Epithelial cell of esophagus (primary cell): Measurements from ENCODE around the gene RARG.

Experiments
- DNase-seq: peaks from one replicate; pipeline ENCODE4 v3.0.0; 2010; ENCODE audit warnings: low read depth
- H3K4me3 ChIP-seq: 2 replicates; pipeline ENCODE4 v1.5.1; 2011; ENCODE audit warnings: mild to moderate bottlenecking, low read length, control low read depth
- TF ChIP-seq, protein P1 (sequence below): IDR thresholded peaks from 2 replicates; pipeline ENCODE4 v1.5.1; 2011; ENCODE audit warnings: low read depth, mild to moderate bottlenecking, low read length, control low read depth, inconsistent platforms; ENCODE audit not compliant: insufficient read depth; ENCODE audit errors: missing control alignments

The RARG gene

DNA sequence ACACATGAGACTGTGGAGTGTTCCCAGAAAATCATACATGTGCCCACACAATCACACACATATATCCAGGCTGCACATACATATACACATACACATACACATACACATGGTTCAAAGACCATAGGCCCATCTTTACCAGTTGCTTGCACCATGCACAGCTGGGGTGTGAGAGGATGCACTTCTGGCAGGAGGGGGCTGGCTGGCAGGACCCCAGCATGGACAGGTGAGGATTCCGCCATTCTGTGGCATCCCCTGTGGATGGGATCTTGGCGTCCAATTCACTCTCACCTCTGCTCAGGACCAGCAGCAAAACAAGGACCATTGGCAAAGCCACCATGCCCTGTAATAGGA, 31.9 kb downstream of the RARG start:
- H3K4me3 ChIP-seq = no peak overlapping the region
- TF ChIP-seq, protein P1, sequence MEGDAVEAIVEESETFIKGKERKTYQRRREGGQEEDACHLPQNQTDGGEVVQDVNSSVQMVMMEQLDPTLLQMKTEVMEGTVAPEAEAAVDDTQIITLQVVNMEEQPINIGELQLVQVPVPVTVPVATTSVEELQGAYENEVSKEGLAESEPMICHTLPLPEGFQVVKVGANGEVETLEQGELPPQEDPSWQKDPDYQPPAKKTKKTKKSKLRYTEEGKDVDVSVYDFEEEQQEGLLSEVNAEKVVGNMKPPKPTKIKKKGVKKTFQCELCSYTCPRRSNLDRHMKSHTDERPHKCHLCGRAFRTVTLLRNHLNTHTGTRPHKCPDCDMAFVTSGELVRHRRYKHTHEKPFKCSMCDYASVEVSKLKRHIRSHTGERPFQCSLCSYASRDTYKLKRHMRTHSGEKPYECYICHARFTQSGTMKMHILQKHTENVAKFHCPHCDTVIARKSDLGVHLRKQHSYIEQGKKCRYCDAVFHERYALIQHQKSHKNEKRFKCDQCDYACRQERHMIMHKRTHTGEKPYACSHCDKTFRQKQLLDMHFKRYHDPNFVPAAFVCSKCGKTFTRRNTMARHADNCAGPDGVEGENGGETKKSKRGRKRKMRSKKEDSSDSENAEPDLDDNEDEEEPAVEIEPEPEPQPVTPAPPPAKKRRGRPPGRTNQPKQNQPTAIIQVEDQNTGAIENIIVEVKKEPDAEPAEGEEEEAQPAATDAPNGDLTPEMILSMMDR = no peak
- no peak for DNase-seq

DNA sequence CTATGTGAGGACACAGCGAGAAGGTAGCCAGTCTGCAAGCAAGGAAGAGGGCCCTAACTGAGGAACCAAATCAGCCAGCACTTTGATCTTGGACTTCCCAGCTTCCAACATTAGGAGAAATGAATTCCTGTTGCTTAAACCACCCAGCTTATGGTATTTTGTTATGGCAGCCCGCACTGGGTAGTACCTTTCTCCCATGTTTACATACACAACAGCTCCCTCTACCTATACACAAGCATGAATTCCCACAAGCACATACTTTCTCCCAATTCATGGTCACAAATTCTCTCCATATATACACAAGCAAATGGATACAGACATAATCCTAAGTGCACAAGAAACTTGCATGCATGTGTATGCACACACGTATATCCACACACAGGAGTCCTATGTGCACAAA, 32.3 kb downstream of the RARG start:
- DNase-seq = no peak
- H3K4me3 ChIP-seq = no peak overlapping the region
- TF ChIP-seq, protein P1 = no peak

DNA sequence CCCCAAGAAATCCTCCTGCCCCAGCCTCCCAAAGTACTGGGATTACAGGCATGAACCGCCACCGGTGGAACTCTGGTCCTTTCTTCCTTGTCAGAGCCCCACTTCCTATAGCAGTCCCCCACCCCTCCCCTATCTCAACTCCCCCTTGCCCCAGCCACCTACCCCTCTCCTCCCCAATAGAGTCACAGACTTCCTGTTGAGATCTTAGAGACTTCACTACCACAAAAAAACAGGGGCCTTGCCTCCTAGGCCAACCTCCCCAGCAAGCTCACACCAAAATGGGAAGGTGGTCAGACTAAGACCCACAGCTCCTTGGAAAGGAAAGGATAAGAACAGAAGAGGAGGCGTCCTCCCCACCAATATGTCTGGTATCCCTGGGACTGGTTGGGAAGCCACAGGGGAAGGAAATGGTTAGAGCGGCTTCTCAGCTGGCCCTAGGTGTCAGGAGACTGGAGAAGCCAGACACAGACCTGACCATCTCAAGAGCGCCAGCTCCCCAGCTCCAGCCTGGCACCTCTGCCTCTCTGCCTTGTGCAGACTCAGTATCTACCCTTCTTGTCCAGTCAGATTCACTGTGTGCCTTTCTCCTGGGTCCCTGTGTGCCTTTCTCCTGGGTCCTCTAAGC, 33.4 kb downstream of the RARG start:
- H3K4me3 ChIP-seq = no peak overlapping the region
- DNase-seq = no peak
- TF ChIP-seq, protein P1 = no peak

DNA sequence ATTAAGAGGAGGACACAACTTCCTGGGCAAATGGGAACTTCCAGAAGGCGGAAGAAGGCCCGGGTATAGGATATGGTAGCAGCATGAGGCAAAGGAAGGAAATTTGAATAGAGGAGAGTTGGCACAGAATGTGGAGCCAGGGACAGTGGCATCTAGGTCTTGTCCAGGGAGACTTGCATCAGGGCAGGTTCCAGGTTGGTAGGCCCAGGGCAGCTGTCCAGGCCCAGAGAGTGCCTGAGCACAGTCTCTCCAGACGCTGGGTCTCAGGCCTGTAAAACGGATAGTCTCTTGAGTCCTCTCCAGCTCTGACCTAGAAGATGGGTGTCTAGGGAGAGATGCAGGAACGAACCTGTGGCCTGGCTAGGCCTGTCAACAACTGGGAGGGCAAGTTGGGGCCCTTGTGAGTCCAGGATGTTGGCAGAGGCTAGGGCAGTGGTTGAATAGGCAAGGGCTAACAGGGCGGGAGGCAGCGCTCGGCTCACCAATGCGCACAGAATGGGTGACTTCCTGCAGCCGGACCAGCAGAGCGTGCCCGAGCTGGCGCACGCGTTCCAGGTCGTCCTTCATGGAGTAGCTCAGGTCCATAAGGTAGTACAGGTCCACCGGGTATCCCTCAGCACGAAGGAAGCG, 34.9 kb downstream of the RARG start:
- DNase-seq = no peak
- no peak overlapping the region for H3K4me3 ChIP-seq
- TF ChIP-seq, protein P1 = no peak

DNA sequence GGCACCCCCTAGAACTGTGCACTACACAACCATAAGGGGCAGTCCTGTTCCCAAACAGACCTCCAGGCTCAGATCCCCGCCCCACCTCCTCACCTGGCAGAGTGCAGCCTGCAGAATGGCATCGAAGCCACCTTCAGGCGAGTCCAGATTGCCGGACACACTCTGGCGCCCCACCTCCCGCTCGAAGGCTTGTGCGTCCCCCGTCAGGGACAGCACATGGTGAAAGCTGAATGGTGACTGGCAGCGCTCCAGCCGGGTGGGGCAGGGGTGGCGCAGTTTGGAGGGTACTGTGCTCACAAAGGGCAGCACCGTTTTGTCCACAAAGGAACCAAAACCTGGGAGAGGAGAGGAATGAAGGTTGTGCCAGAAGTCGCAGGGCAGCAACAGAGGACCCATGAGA, 35.5 kb downstream of the RARG start:
- no peak overlapping the region for H3K4me3 ChIP-seq
- TF ChIP-seq, protein P1 = no peak
- no peak for DNase-seq

DNA sequence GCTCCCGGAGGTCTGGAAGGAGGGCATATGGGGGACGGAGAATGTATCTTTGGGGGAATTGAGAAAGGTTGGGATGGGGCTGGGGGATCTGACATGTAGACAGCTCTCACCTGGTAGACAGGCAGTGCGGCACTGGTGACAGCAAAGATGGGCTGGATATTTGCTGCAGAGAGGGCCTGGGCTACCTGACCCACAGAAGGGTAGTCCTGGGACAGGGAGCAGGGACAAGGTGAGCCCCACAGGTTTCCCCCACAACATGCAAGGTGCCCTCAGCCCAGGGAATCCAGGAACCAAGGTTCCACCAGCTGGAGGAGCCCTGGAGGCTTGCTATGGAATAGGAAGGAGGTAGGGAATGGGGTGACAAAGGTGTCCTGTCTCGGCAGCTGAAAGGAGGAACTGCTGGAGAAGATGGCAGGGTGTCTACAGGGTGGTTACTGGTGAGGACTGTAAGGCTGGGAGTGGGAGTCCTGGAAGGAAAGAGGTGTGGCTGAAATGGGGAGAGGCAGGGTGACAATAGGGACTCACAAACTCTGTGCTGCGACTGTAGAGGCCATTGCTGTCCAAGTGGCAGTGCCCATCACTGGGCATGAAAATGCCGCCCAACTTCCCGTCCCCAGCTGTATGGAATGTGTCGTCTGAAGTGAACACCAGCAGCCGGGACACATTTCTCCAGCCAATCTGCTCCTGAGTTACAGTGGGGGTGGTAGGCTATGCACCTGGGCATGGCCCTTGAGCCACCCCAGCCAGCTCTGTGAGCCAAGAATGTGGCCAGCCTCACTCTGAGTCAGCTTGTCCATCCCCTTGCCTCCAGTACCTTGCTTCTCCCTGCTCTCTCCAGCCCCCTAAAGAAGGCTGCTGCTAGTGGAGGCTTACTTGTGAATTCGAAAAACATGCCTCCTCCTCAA, 36.2 kb downstream of the RARG start:
- no peak overlapping the region for H3K4me3 ChIP-seq
- DNase-seq = peak; percentile 39
- TF ChIP-seq, protein P1 = no peak

DNA sequence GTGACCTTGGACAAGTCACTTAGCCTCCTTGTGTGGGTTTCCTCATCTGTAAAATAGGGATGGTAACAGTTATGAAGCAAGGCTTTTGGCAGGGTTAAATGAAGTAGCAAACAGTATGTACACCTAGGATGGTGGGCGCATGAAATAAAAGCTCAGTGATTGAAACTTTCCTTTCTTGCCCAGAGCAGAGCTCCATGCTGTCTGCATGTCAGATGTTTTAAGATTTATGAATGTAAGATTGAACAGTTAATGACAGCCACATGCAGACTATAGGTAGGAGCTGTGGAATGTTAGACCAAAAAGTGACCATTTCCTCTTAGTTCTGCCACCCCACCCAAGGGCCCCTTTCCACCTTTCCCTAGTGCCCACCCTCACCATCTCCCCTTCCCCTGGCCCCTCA, 37.0 kb downstream of the RARG start:
- no peak overlapping the region for H3K4me3 ChIP-seq
- TF ChIP-seq, protein P1 = no peak
- no peak for DNase-seq
